SK-MEL-5 (cell line): ENCODE results near the gene SLC9C2. TPM values are rescaled to one million over a fixed set of nuclear protein-coding genes. Genes with fewer than 3 reads are reported as not detected.
"Not testable (repeated sequence)": the region's sequence is repeated elsewhere in the genome, so short reads cannot be mapped to it uniquely, and the experiment has no call there.

ENCODE experiments used
- DNase-seq: peaks from one replicate; pipeline ENCODE4 v3.0.0-alpha.2; 2016; ENCODE audit warnings: low read depth, low spot score
- in situ Hi-C: cut with HindIII; loops from 2 replicates; pipeline ENCODE4 v1.10.0; 2016; ENCODE audit warnings: low sequenced_read_pairs, high pct_unique_total_duplicates, low pct_unique_long_range_greater_than_20kb
- total RNA-seq: library from RNA; depleted of rRNA; stranded (reverse); fragments of >200 nt; shearing (Covaris generic); gene quantifications from 2 replicates; pipeline ENCODE4 v1.2.3, GENCODE V29; 2014

The SLC9C2 gene
- total RNA-seq, 1 experiment from 2014 or later: not detected

DNA sequence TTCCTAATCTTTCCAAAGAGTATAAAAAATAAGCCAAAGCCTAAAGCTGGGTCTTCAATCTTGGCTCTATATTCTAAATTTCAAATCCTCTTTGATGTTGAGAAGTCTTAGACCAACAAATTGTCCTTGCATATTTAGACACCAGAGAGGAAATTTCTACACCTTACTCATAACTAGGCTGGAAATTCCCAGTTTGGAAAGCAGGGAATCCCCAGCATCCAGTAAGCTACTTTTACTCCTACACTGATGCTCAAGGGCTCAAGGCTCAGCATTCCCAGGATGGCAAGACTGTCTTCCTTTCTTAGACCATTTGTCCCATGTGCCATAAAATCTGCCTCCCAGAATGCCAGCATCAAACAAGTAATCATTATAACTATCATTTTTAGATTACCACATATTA lies 97.5 kb downstream of the SLC9C2 start:
- DNase-seq: no peak
- in situ Hi-C loops: no loop called here

DNA sequence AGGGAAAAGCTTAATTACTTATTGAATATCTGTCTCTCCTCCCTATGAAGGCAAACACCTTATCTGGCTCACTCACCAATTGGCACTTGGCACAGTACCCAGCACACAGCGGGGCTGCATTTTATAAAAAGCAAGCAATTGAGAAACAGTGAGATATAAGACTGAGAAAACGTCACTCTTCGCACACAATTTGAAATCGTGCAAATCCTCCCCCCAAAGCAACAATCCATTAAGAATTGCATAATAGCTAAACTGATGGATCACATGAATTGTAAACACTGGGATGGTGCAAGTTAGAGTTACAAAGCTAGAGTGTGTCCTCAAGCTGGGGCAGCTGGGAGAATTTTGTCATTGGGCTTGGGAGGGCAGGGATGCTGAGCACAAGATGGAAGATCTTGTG lies 98.6 kb downstream of the SLC9C2 start:
- in situ Hi-C loops: no loop called here
- no peak for DNase-seq

DNA sequence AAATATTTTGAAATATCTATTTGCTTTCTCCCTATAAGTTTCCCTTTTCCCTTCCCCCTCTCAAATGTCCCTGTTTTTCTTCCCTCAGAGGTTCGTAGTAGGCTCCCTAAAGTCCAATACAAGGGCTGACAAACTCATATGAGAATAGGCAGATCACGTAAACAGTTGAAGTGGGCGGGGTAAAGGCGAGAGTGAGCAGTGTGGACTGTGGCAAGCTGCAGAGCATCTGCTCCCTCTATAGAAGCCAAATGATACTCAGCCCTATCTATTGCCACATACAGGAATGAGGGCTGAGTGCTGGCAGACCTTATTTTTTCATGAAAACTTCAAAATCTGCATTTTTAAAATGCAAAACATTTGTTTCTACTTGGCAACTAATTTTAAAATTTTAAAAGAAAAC lies 99.5 kb downstream of the SLC9C2 start:
- in situ Hi-C loops: no loop called here
- peak; percentile 50 for DNase-seq

DNA sequence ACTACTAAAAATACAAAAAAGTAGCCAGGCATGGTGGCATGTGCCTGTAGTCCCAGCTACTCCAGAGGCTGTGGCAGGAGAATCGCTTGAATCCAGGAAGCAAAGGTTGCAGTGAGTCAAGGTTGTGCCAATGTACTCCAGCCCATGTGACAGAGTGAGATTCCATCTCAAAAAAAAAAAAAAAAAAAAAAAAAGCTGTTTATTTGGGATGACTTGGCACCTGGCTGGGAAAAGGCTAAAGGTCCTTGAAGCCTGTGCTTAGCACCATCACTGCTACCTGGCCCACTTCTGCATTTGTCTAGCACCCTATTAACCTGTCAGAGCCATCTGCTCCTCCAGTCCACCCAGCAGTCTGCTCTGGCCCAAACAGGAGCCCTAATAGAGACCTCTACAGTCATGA lies 100.8 kb downstream of the SLC9C2 start:
- in situ Hi-C loops: no loop called here
- no peak for DNase-seq

DNA sequence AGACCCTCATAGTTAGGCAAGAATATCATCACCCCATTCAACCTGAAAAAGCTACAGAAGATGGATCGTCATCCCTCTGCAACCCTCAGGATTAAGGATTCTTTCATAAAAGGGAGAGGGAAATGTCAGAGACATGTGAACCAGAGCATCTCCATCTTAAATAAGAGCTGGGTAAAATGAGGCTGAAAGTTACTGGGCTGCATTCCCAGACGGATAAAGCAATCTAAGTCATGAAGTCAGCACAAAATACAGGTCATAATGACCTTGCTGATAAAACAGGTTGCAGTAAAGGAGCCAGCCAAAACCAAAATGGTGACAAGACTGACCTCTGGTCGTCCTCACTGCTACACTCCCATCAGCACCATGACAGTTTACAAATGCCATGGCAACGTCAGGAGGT lies 103.1 kb downstream of the SLC9C2 start:
- in situ Hi-C loops: no loop called here
- no peak for DNase-seq

DNA sequence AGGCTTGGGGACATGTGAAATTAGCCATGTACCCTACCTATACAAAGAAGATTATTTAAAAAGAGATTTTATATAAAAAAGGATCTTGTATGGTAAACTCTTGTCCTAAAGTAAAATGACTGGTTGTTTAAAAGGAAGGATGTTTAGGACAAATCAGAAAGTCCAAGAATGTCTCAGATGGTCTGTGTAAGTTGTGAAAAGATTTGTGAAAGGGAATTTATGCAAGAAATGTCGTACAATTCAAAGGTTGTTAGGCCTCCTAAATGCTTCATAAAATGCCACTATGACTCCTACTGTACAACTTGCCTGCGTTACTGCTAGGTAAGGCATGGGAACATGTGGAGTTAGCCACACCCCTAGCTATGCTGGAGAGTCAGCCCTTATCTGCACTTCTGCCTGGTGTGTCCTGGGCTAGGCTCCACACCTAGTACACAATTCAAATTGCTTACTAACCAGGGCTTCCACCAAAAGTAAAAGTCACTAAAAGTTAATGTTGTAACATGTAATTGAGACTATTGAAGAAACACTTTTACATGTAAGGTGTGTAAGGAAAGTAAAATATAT lies 106.0 kb downstream of the SLC9C2 start:
- in situ Hi-C loops: no loop called here
- no peak for DNase-seq

DNA sequence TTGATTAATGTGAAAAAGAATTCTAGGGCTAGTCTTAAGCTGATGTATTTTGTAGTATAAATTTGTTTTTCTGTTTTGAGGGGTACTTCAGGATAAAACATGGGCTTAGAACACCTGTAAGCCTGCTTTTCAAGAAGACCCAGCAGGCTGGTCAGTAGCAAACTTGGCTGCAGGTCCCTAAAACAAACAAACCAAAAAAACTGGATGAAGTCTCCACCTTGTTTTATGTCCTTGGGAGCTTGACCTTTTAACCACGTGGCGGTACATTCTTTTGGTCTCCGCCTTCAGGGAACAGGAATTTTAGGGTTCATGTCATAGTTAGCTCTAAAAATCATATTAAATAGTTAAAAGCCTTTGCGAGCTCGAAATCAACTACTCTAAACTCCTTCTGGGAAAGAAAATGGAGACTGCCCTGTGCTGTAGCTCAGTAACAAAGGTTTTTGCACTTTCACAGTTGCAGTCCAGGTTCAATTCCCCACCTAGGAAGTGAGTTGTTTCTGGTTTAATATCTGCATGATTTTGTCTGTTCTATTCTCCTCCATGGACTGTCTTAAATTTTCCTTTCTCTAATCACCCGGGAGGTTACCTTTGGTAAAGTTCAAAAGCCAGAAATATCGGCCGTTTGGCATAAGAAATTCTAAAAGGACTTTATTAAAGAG lies 107.1 kb downstream of the SLC9C2 start:
- DNase-seq: no peak
- in situ Hi-C loops: no loop called here

DNA sequence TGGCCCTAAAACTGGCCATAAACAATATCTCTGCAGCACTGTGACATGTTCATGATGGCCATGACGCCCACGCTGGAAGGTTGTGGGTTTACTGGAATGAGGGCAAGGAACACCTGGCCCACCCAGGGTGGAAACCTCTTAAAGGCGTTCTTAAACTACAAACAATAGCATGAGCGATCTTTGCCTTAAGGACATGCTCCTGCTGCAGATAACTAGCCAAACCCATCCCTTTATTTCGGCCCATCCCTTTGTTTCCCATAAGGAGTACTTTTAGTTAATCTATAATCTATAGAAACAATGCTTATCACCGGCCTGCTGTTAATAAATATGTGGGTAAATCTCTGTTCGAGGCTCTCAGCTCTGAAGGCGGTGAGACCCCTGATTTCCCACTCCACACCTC lies 109.7 kb downstream of the SLC9C2 start:
- DNase-seq, in situ Hi-C loops: not testable (repeated sequence)

DNA sequence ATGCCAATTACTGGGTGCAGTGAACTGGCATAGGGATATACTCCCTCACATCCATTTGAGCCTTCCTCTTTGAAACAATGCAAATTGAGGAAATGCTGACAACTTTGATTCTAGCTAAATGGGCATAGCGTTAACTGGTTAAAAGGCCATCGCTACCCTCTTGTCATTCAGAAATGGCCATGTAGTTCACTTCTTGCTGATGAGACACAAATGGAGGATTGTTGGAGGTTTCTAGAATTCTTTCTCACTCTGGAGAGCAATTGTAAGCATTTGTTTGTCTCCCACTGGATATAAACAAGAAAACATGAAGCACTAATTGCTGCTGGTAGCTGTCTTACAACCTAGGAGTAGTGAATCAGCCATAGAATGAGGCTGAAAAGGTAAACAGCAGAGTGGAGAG lies 111.4 kb downstream of the SLC9C2 start:
- no peak for DNase-seq
- in situ Hi-C loops: no loop called here

DNA sequence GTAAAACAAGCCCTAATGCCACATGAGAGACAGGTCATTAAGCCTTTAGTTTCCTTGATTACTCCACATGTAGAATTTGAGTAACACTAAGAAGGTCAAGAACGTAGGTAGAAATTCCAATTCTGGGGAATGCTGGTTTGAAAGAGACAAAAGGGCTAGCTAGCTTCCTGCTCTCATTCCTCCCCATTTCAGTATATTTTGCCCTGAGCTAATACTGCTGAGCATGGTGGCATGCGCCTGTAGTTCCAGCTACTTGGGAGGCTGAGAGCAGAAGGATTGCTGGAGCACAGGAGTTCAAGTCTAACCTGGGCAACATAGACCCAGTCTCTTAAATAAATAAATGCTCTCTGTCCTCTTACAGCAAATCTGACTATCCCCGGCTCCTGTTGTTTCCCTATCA lies 112.9 kb downstream of the SLC9C2 start:
- no peak for DNase-seq
- in situ Hi-C loops: no loop called here

DNA sequence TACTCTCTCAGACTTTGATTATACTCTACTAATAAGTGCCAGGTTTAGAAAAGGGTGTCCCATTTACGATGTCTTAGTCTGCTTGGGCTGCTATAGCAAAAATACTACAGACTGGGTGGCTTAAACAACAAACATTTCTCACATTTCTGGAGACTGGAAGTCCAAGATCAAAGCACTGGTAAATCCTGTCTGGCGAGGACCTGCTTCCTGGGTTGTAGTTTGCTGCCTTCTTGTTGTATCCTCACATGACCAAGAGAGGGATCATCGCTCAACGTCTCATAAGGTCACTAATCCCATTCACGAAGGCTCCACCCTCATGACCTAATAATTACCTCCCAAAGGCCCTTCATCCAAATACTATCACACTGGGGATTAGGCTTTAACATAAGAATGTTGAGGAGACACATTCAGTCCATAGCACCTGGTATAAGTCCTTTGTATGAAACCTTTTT lies 113.7 kb downstream of the SLC9C2 start:
- in situ Hi-C loops: no loop called here
- DNase-seq: peak; percentile 53

DNA sequence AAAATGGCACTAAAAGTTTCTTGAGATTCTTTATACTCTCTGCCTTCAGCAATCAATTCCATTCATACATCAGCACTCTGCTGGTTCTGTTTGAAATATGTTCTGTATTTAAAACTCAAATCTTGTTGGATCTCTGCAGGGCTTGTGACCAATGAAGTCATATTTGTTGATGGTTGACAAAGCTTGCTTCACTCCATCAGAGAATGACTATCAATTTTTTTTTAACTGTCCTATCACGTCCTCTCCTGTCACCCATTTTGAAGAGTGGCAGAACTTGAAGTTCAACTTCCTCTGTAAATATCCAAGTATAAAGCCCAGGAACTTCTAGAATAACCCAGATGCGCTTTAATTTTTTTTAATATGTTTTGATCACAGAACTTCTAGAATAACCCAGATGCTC lies 114.9 kb downstream of the SLC9C2 start:
- DNase-seq: no peak
- in situ Hi-C loops: no loop called here

DNA sequence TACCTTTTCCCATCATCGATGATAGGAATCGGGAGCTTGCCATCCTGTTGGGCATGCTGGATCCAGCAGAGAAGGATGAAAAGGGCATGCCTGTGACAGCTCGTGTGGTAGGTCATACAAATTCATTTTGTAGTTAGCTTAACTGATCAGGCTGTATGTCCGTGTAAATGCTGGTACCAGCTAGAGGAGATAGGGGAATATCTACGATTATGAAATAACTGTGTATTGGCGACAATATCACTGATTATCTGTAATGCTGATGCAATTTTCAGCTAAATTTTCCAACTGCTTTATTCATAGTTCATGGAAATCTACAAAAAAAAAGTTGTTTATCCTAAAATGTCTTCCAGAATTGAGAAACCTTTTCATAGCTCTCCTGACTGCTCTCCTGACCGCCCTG lies 117.5 kb downstream of the SLC9C2 start:
- in situ Hi-C loops: no loop called here
- DNase-seq: no peak

DNA sequence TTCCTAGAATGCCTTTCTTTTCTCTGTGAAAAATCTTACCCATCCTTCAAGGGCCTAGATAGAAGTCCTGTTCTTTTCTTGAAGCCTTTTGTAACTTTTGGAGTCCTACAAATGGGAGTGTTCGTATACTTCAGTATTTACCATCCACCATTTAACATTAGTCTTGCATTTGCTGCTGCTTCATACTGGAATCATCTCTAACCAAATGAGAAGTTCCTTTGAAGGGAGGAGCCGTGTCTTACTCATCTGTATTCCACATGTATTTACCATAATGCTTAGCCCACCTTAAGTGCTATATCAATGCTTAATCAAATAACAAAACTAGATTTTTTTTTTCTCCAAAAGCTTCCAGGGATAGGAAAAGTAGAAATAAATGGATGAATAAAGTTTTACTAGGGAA lies 118.6 kb downstream of the SLC9C2 start:
- no peak for DNase-seq

DNA sequence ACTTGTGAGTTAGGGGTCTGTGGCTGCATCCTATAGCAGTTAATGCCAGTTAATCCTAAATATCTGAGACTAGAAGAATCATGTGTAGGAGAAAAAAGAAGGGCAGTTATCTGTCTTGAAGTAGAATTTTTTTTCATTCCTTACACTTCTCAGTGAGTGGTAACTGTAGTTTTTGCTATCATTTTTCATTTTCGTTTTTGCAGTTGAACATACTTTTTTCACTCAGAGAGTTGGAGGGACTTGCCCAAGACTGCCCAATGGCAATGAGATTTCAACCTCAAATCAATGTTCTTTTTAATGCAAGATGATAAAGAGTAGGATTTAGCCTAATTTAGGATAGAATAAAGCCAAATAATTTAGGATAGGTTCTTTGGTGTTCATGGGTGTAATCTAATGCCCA lies 120.2 kb downstream of the SLC9C2 start:
- in situ Hi-C loops: no loop called here
- no peak for DNase-seq

More for the DNA sequence above, 118.6 kb downstream of the SLC9C2 start:
- in situ Hi-C loops: no loop called here

DNA sequence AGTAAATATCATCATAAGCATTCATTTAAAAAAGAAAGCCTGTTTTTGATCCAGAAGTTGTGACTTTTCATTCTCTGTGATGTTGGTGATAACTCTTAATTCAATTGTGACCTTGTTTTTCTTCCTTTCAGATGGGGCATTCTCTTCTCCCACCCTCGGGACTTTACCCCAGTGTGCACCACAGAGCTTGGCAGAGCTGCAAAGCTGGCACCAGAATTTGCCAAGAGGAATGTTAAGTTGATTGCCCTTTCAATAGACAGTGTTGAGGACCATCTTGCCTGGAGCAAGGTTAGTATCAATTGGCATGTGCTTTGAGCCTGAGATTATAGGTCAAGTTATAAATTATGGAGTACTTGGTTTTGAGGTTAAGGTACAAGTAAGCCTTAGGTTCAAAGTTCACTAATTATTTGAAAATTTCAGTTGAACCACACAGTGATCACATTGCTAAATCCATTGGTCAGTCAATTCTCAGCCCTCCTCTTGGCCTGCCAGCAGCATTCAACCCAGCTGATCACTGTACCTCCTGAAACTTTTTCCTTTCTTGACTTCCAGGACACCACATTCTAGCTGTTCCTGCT lies 121.6 kb downstream of the SLC9C2 start:
- in situ Hi-C loops: no loop called here

DNA sequence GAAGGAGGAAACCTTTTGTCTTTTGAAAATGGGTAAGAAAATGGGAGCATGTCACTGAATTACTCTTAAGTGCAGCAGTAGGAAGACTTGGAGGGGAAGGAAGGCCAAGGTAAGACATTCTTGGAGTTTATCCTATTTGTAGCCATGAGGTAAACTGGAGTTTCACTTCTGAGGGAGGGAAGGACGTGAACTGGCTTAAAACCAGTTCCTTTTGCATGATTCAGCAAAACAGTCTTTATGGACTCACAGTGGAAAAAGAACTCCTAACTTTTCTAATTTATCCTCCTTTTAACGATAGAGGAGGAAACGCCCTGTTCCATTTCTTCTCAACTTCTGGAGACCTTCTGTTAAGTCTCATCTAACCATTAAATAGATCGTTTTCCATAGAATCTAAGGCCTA lies 123.2 kb downstream of the SLC9C2 start:
- in situ Hi-C loops: no loop called here
- DNase-seq: no peak

More for the DNA sequence above, 121.6 kb downstream of the SLC9C2 start:
- no peak for DNase-seq

DNA sequence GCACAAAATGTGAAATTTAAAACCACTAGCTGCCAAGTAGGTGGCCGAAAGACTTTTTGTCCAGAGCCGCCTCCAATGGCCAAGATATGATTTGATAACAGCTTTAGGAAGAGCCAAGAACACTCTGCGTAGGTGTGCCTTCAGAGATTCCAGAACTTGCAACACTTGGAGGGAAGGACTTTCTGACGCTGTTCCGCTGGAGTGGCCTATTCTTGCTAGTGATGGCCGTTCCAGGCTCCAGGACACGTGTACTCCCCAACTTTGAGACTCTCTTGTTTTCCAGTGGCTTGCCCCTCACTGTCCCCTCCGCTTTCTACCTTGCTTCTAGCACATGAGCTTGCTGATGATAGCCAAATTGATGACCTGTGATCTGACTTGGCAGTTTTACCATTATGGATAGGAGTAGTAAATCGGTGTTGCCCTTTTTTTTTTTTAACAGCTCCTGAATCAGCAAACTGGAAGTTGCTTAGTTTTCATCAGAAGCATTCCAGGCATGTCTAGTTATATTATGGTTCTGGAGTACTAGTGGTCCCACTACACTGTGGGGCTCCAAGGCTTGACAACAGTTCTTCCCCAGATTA lies 124.7 kb downstream of the SLC9C2 start:
- in situ Hi-C loops: no loop called here

More for the DNA sequence above, 124.7 kb downstream of the SLC9C2 start:
- peak; percentile 46 for DNase-seq
